HCT116 (cell line): ENCODE results near the gene ECT2. TPM values are rescaled to one million over a fixed set of nuclear protein-coding genes. Genes with fewer than 3 reads are reported as not detected.
"Not testable (repeated sequence)": the region's sequence is repeated elsewhere in the genome, so short reads cannot be mapped to it uniquely, and the experiment has no call there.

Experiments
- ATAC-seq: fragments of 200-7000 bp; cut with Tn5 transposase; 2 replicates; pipeline ENCODE4 v1.9.1; 2020; ENCODE audit warnings: mild to moderate bottlenecking, moderate library complexity
- BruUV-seq: library from RNA; stranded (reverse); fragments of 400-500 nt; replicated peaks from 2 replicates; lab custom pipeline; 2021; lab: Mats Ljungman, UMichigan
- CTCF ChIA-PET: fragments of 300-600 bp; sonication (Branson Sonifier 250); formaldehyde crosslinking; loops from one replicate; lab custom pipeline; 2021; ENCODE audit warnings: antibody characterized with exemption; lab: Charles Lee
- POLR2A ChIA-PET: fragments of 300-600, 350-600 bp; sonication (Branson Sonifier 250); formaldehyde crosslinking; loops from one replicate; lab custom pipeline; 2021; ENCODE audit warnings: antibody characterized with exemption; lab: Charles Lee
- RAD21 ChIA-PET, 2 experiments: fragments of 300-600 bp; sonication (Branson Sonifier 250); formaldehyde crosslinking; loops; one replicate each; lab custom pipeline; 2023; ENCODE audit warnings: low total read pairs in 2 of 2; ENCODE audit not compliant: uncharacterized antibody in 2 of 2, unreplicated experiment in 2 of 2, low non-redundant PET in 1 of 2; lab: Charles Lee
- DNase-seq: peaks from one replicate; pipeline ENCODE4 v3.0.0-alpha.2; 2010; ENCODE audit warnings: low read depth, low spot score
- H2AFZ ChIP-seq: fragments of 200-600 bp; shearing (Covaris generic), sonication (generic); 2 replicates; pipeline ENCODE4 v1.6.1; 2017; ENCODE audit warnings: low read depth, mixed run types, mixed read lengths, antibody characterized with exemption, low read length; ENCODE audit not compliant: poor library complexity, severe bottlenecking
- H3K27ac ChIP-seq: 2 replicates; pipeline ENCODE4 v1.5.1; 2012; ENCODE audit warnings: low read depth, low read length
- H3K27me3 ChIP-seq: fragments of 200-600 bp; sonication (generic); 2 replicates; pipeline ENCODE4 v1.6.1; 2016; ENCODE audit warnings: mixed run types, low read length, mixed read lengths; ENCODE audit not compliant: insufficient read depth
- H3K36me3 ChIP-seq, 2 experiments: fragments of 200-500 bp in 1 of 2; fragments of 200-600 bp in 1 of 2; sonication (Bioruptor generic) in 1 of 2; sonication (generic) in 1 of 2; 2 replicates each; pipeline versions ENCODE4 v1.5.1 to v1.6.1; 2014 to 2016; ENCODE audit warnings: low read length in 2 of 2, inconsistent platforms in 1 of 2, mixed read lengths in 1 of 2, mixed run types in 1 of 2; ENCODE audit not compliant: insufficient read depth in 2 of 2, control insufficient read depth in 1 of 2
- H3K4me1 ChIP-seq, 2 experiments: fragments of 200-600 bp in 1 of 2; sonication (generic) in 1 of 2; 2 replicates each; pipeline versions ENCODE4 v1.5.1 to v1.6.1; 2012 to 2017; ENCODE audit warnings: low read length in 2 of 2, inconsistent platforms in 1 of 2, mild to moderate bottlenecking in 1 of 2, mixed read lengths in 1 of 2, mixed run types in 1 of 2, moderate library complexity in 1 of 2; ENCODE audit not compliant: insufficient read depth in 2 of 2, control insufficient read depth in 1 of 2
- H3K4me2 ChIP-seq: fragments of 200-600 bp; sonication (generic); 2 replicates; pipeline ENCODE4 v1.6.1; 2017; ENCODE audit warnings: mixed run types, low read length, mixed read lengths
- H3K4me3 ChIP-seq, 2 experiments: fragments of 200-600 bp in 1 of 2; sonication (generic) in 1 of 2; replicated peaks in 1 of 2; 2 replicates each; pipeline ENCODE4 v1.5.1; 2011 to 2016; ENCODE audit warnings: low read length in 2 of 2, control low read depth in 1 of 2, low read depth in 1 of 2, mild to moderate bottlenecking in 1 of 2, mixed read lengths in 1 of 2, mixed run types in 1 of 2
- H3K79me2 ChIP-seq: fragments of 200-600 bp; sonication (generic); 2 replicates; pipeline ENCODE4 v1.6.1; 2017; ENCODE audit warnings: mild to moderate bottlenecking, mixed run types, low read length, moderate library complexity, mixed read lengths; ENCODE audit not compliant: insufficient read depth
- H3K9ac ChIP-seq: fragments of 200-600 bp; sonication (generic); 2 replicates; pipeline ENCODE4 v1.6.1; 2016; ENCODE audit warnings: low read length, mixed read lengths
- H3K9me2 ChIP-seq: fragments of 200-600 bp; sonication (generic), shearing (Covaris generic); 2 replicates; pipeline ENCODE4 v1.6.1; 2017; ENCODE audit warnings: mixed run types, mild to moderate bottlenecking, moderate library complexity; ENCODE audit not compliant: insufficient read depth
- H3K9me3 ChIP-seq, 2 experiments: fragments of 200-500 bp in 1 of 2; fragments of 200-600 bp in 1 of 2; sonication (Bioruptor generic) in 1 of 2; sonication (generic) in 1 of 2; 2 replicates each; pipeline ENCODE4 v1.6.1; 2014 to 2017; ENCODE audit warnings: low read length in 2 of 2, mixed read lengths in 2 of 2, inconsistent platforms in 1 of 2, low read depth in 1 of 2, mild to moderate bottlenecking in 1 of 2, mixed run types in 1 of 2, moderate library complexity in 1 of 2; ENCODE audit not compliant: control insufficient read depth in 1 of 2, insufficient read depth in 1 of 2
- H4K20me1 ChIP-seq: fragments of 200-600 bp; sonication (generic), shearing (Covaris generic); 2 replicates; pipeline ENCODE4 v1.6.1; 2017; ENCODE audit warnings: mixed run types, mild to moderate bottlenecking, moderate library complexity; ENCODE audit not compliant: insufficient read depth
- EGR1 ChIP-seq: IDR thresholded peaks from 2 replicates; pipeline ENCODE4 v1.6.1; 2012; ENCODE audit warnings: low read depth
- ELF1 ChIP-seq: IDR thresholded peaks from 2 replicates; pipeline ENCODE4 v1.6.1; 2012; ENCODE audit warnings: low read depth, borderline replicate concordance
- EZH2 ChIP-seq: fragments of 200-600 bp; sonication (generic); IDR thresholded peaks from 2 replicates; pipeline ENCODE4 v1.6.1; 2017; ENCODE audit warnings: antibody characterized with exemption, mixed run types
- JUND ChIP-seq: IDR thresholded peaks from 2 replicates; pipeline ENCODE4 v1.6.1; 2012
- RAD21 ChIP-seq: IDR thresholded peaks from 2 replicates; pipeline ENCODE4 v1.6.1; 2012; ENCODE audit warnings: low read depth, mild to moderate bottlenecking
- SP1 ChIP-seq: IDR thresholded peaks from 2 replicates; pipeline ENCODE4 v1.6.1; 2012; ENCODE audit warnings: low read depth
- TCF7L2 ChIP-seq: IDR thresholded peaks from 2 replicates; pipeline ENCODE4 v1.7.0; 2011; ENCODE audit warnings: borderline replicate concordance, inconsistent platforms; ENCODE audit not compliant: insufficient read depth, insufficient read length; ENCODE audit errors: extremely low read depth
- ZFX ChIP-seq: fragments of 450-650 bp; IDR thresholded peaks from 2 replicates; pipeline ENCODE4 v1.6.1; 2017
- ZNF274 ChIP-seq: fragments of 200-500 bp; sonication (Bioruptor generic); IDR thresholded peaks from 2 replicates; pipeline ENCODE4 v1.6.1; 2014; ENCODE audit warnings: mild to moderate bottlenecking, low read depth, low read length, inconsistent platforms
- intact Hi-C: fragments of 100-400 bp; cut with micrococcal nuclease; formaldehyde crosslinking; loops from 2 replicates; pipeline ENCODE4 v1.10.0; 2022
- total RNA-seq: library from RNA; stranded (reverse); gene quantifications from one replicate; pipeline ENCODE4 v1.2.1, GENCODE V29; 2021; ENCODE audit not compliant: unreplicated experiment
- TF ChIP-seq, protein P1 (sequence below): IDR thresholded peaks from 2 replicates; pipeline ENCODE4 v1.6.1; 2011; ENCODE audit warnings: mild to moderate bottlenecking, low read length, moderate library complexity; ENCODE audit not compliant: insufficient replicate concordance; ENCODE audit errors: extremely low read depth
- TF ChIP-seq, protein P2 (sequence below): IDR thresholded peaks from 2 replicates; pipeline ENCODE4 v1.6.1; 2012
- TF ChIP-seq, protein P3 (sequence below): IDR thresholded peaks from 2 replicates; pipeline ENCODE4 v1.6.1; 2012; ENCODE audit warnings: low read depth
- TF ChIP-seq, protein P4 (sequence below), 3 experiments: fragments of 200-600 bp in 1 of 3; sonication (generic) in 1 of 3; IDR thresholded peaks in 2 of 3; conservative IDR thresholded peaks in 1 of 3; 2 replicates each; pipeline ENCODE4 v1.5.1; 2012 to 2017; ENCODE audit warnings: low read depth in 2 of 3, low read length in 2 of 3, antibody characterized with exemption in 1 of 3, borderline replicate concordance in 1 of 3, control low read depth in 1 of 3, mild to moderate bottlenecking in 1 of 3, mixed read lengths in 1 of 3, mixed run types in 1 of 3, moderate library complexity in 1 of 3; ENCODE audit not compliant: insufficient read depth in 1 of 3

Gene ECT2
- total RNA-seq, 1 experiment from 2014 or later, result 95.6 TPM

DNA sequence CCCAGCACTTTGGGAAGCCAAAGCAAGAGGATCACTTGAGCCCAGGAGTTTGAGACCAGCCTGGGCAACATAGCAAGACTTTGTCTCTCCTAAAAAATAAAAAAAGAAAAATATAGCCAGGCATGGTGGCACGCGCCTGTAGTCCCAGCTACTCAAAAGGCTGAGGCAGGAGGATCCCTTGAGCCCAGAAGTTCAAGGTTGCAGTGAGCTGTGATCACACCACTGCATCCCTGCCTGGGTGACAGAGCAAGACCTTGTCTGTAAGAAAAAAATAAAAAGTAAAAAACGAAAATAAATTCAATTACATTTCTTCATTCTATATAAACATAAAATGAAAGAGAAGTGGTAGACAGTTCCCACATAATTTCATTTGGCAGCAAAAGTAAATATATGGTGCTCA, 47.8 kb upstream of the ECT2 start:
- CTCF ChIA-PET, H4K20me1 ChIP-seq, H3K4me1 ChIP-seq, H3K4me3 ChIP-seq, POLR2A ChIA-PET, H3K27me3 ChIP-seq, ATAC-seq, H3K36me3 ChIP-seq, H2AFZ ChIP-seq, RAD21 ChIA-PET, H3K4me2 ChIP-seq, BruUV-seq, H3K27ac ChIP-seq, H3K9ac ChIP-seq, DNase-seq, H3K9me3 ChIP-seq, H3K9me2 ChIP-seq, intact Hi-C loops: not testable (repeated sequence)
- H3K79me2 ChIP-seq, result peaks cover 64% of the 10 kb centered on the region

DNA sequence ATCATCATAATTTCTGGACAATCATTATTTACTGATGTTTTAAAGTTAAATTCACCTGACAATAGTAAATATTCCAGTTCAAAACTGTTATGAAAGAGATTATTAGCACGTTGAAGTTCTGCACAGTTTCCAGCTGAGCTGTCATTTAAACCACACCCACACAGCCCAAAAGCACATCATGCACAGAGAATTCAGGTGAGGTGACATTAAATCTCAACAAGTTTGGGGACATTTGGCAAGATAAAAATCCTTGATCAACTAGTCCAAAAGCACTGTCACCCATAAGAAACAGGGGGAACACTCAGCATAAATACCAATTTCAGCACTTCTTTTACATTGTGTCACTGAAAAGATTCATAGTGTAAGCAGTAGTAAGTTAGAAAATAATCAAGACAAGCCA, 46.5 kb upstream of the ECT2 start:
- ChIA-PET RAD21 (no interaction called here), POLR2A (no interaction called here), CTCF (interaction anchor here (1.0 kb wide), 1 partner anchor 31 kb away, joined by 4 read pairs; no protein-coding TSS in a partner anchor)
- Histone ChIP-seq H2AFZ (no peak overlapping the region), H3K9me3 (no peaks in the 10 kb centered on the region), H3K27ac (no peak overlapping the region), H3K79me2 (peaks cover 63% of the 10 kb centered on the region), H3K4me1 (peaks cover 0 to 8% of the 10 kb centered on the region in 2 experiments; a peak in 1 of 4 replicates), H3K9me2 (no peaks in the 10 kb centered on the region), H3K9ac (no peak overlapping the region), H3K4me2 (no peak overlapping the region), H4K20me1 (no peaks in the 10 kb centered on the region), H3K27me3 (no peaks in the 10 kb centered on the region), H3K4me3 (no peak overlapping the region), H3K36me3 (no peaks in the 10 kb centered on the region)
- BruUV-seq, result no TSS peak
- intact Hi-C loops, result no loop called here
- TF ChIP-seq, protein P1, sequence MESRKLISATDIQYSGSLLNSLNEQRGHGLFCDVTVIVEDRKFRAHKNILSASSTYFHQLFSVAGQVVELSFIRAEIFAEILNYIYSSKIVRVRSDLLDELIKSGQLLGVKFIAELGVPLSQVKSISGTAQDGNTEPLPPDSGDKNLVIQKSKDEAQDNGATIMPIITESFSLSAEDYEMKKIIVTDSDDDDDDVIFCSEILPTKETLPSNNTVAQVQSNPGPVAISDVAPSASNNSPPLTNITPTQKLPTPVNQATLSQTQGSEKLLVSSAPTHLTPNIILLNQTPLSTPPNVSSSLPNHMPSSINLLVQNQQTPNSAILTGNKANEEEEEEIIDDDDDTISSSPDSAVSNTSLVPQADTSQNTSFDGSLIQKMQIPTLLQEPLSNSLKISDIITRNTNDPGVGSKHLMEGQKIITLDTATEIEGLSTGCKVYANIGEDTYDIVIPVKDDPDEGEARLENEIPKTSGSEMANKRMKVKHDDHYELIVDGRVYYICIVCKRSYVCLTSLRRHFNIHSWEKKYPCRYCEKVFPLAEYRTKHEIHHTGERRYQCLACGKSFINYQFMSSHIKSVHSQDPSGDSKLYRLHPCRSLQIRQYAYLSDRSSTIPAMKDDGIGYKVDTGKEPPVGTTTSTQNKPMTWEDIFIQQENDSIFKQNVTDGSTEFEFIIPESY, result no peak
- TF ChIP-seq ZFX (no peak), JUND (no peak), TCF7L2 (no peak), EZH2 (no peak), RAD21 (no peak), ELF1 (no peak), SP1 (no peak), ZNF274 (no peak), EGR1 (no peak)
- TF ChIP-seq, protein P2, sequence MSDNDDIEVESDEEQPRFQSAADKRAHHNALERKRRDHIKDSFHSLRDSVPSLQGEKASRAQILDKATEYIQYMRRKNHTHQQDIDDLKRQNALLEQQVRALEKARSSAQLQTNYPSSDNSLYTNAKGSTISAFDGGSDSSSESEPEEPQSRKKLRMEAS, result no peak
- TF ChIP-seq, protein P3, sequence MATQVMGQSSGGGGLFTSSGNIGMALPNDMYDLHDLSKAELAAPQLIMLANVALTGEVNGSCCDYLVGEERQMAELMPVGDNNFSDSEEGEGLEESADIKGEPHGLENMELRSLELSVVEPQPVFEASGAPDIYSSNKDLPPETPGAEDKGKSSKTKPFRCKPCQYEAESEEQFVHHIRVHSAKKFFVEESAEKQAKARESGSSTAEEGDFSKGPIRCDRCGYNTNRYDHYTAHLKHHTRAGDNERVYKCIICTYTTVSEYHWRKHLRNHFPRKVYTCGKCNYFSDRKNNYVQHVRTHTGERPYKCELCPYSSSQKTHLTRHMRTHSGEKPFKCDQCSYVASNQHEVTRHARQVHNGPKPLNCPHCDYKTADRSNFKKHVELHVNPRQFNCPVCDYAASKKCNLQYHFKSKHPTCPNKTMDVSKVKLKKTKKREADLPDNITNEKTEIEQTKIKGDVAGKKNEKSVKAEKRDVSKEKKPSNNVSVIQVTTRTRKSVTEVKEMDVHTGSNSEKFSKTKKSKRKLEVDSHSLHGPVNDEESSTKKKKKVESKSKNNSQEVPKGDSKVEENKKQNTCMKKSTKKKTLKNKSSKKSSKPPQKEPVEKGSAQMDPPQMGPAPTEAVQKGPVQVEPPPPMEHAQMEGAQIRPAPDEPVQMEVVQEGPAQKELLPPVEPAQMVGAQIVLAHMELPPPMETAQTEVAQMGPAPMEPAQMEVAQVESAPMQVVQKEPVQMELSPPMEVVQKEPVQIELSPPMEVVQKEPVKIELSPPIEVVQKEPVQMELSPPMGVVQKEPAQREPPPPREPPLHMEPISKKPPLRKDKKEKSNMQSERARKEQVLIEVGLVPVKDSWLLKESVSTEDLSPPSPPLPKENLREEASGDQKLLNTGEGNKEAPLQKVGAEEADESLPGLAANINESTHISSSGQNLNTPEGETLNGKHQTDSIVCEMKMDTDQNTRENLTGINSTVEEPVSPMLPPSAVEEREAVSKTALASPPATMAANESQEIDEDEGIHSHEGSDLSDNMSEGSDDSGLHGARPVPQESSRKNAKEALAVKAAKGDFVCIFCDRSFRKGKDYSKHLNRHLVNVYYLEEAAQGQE, result no peak
- TF ChIP-seq, protein P4, sequence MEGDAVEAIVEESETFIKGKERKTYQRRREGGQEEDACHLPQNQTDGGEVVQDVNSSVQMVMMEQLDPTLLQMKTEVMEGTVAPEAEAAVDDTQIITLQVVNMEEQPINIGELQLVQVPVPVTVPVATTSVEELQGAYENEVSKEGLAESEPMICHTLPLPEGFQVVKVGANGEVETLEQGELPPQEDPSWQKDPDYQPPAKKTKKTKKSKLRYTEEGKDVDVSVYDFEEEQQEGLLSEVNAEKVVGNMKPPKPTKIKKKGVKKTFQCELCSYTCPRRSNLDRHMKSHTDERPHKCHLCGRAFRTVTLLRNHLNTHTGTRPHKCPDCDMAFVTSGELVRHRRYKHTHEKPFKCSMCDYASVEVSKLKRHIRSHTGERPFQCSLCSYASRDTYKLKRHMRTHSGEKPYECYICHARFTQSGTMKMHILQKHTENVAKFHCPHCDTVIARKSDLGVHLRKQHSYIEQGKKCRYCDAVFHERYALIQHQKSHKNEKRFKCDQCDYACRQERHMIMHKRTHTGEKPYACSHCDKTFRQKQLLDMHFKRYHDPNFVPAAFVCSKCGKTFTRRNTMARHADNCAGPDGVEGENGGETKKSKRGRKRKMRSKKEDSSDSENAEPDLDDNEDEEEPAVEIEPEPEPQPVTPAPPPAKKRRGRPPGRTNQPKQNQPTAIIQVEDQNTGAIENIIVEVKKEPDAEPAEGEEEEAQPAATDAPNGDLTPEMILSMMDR (IDR thresholded peaks at IDR 0.05 in 2 of 3, conservative IDR thresholded peaks at IDR 0.05 in 1 of 3; ENCODE audit: borderline replicate concordance in 1 of 3, insufficient read depth in 1 of 3, low read depth in 2 of 3, low read length in 2 of 3), result no peak
- DNase-seq (no peak), ATAC-seq (no peak)
